HG03139 (cell line): ENCODE measurements around the gene R3HDM4.
A peak's percentile ranks its signal among the peaks of the same experiment; 100 is the strongest.

Source experiments
- ATAC-seq: cut with Tn5 transposase; IDR thresholded peaks from one replicate; pipeline ENCODE4 v1.9.1; 2021; ENCODE audit not compliant: unreplicated experiment

The R3HDM4 gene

DNA sequence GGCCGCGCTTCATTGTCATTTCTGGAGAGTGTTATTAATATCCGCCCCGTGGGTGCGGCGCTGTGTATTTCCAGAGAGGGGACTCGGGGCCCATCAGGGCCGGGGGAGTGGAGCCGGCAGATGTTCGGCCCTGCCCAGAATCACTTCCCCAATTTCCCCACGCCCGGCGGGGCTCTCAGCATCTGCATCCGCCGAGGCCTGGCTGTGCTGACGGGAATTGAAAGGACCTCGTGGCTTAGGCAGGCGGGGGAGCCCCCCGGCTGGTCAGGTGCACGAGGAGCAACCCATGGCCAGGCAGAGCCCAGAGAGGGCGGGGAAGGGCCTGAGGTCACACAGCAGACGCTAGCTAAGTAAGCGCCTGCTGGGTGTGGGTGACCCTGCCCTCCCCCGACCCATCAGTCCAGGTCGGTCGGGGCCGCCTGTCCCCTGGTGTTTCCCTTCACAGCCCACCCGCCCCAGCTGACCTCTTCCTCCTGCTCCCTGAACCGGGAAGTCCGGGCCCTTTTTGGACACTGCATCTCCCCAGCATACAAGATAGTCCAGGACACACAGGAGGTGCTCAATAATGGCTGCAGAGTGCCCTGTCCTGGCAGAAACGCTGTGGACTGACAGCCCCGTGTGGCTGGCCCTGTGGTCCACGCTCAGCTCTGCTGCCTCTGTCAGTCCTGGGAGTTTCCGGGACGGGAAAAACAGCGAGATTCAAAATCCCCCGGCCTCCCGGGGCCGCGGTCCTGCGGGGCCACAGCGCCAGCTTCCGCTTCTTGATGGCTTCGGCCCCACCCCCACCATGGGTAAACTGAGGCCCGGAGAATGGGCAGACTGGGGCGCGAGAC, 34.9 kb upstream of the R3HDM4 start:
- peak; percentile 71 for ATAC-seq

- no peak for ATAC-seq
These were observed 34.2 kb upstream of the R3HDM4 start for GRCh38 chr19:947090-947706.

DNA sequence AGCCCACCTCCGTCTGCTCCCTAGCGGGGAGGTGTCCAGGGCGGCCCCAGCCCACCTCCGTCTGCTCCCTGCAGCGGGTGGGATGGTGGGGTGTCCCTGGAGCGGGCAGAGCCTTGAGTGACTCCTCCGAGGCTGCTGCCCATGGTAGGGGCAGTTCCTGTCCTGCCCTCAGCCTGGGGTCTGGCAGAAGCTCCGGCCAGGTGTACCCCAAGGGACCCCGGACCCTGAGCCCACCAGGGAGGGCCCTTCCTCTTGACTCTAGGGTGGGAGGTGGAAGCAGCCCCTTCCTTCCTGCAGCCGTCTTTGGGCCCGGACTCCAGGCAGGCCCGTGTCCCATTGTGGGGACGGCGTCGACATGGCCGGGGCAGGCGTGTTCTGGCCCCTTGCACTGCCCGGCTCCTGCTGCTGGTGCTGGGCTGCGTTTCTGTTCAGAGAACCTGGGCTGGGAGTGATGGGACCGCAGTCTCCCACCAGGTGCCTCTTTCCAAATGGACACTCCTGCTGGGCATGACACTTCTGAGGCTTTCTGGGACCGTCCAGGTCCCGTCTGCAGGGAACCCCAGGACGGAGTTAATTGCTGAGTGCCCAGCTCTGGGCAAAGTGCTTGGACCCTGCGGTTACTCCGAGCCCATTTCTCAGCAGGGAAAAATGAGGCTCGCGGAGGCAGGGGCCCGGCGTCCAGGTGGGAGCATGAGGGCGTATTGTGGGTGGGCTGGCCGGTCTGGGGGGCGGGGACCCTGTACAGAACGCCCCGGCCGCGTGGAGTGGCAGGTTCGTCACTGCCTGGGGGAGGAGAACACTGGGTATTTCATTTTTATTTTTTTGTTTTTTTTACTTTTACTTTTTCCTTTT, 32.6 kb upstream of the R3HDM4 start:
- no peak for ATAC-seq

GRCh38 chr19:944663-945241, 31.7 kb upstream of the R3HDM4 start:
- ATAC-seq, result no peak

DNA sequence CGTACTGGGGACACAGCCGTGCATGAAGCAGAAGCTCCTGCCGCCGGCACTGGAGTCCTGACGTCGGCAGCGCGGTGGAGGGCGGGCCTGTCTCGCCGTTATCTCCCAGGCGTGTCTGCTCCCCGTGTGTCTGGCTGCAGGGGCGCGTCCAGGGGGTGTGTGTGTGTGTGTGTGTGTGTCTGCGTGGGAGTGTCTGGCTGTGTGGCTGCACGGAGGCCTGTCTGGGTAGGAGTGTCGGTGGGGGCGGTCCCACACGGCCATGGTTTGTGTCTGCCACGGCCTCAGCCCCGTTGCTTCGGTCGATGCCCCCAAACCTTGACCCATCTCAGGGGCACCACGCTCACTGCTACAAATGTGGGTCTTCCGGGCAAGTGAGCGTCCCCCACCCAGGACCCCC, 31.1 kb upstream of the R3HDM4 start:
- no peak for ATAC-seq

DNA sequence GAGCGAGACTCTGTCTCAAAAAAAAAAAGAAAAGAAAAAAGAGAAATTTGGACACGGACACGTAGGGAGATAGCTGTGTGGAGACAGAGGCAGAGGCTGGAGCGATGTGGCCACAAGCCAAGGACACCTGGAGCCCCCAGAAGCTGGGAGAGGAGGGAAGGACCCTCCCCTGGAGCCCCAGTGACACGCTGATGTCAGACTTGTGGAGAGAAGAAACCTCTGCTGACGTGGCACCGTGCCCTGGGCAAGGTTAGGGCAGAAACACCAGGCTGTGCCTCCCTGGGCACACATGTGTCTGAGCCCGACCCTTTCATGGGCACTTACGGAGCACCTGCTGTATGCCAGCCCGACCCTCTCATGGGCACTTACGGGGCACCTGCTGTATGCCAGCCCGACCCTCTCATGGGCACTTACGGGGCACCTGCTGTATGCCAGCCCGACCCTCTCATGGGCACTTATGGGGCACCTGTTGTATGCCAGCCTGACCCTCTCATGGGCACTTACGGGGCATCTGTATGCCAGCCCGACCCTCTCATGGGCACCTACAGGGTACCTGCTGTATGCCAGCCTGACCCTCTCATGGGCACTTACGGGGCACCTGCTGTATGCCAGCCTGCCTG, 30.6 kb upstream of the R3HDM4 start:
- no peak for ATAC-seq

- ATAC-seq, result no peak
These were observed 29.2 kb upstream of the R3HDM4 start for GRCh38 chr19:942133-942645.

DNA sequence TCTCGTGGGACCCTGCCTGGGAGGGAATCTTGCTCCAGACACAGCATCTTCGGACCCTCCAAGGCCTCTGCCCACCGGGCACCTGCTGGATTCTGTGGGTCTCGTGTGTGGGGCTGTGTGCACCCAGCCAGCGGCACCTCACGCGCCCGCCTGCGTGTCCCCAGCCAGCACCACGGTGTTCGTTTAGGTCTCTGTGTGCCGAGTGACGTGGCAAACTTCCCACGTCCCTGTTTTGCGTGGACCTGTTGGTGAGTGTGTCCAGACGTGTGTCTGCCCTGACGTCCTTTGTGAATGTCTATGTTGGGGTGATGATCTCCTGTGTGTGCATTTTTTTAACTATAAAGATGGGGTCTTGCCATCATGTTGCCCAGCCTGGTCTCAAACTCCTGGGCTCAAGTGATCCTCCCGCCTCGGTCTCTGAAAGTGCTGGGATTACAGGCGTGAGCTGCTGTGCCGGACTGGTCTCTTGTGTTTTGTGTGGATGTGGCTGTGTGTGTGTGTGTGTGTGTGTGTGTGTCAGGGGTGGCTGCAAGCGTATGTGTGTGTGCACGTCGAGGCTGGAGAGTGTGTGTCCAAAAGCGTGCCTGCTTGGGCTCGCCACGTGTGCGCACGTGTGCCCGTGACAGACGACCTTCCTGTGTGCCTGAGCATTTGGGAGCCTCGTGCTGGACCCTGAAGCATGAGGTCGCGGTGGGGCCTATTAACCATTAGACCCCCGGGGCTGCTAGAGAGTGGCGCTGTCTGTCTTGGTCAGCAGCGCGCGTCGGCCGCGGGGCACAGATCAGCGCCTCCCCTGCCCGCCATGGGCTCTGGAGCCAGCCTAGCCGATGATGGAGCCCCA, 28.5 kb upstream of the R3HDM4 start:
- no peak for ATAC-seq

GRCh38 chr19:940591-941291, 27.7 kb upstream of the R3HDM4 start:
- no peak for ATAC-seq

GRCh38 chr19:939922-940321, 26.9 kb upstream of the R3HDM4 start:
- ATAC-seq, result no peak

DNA sequence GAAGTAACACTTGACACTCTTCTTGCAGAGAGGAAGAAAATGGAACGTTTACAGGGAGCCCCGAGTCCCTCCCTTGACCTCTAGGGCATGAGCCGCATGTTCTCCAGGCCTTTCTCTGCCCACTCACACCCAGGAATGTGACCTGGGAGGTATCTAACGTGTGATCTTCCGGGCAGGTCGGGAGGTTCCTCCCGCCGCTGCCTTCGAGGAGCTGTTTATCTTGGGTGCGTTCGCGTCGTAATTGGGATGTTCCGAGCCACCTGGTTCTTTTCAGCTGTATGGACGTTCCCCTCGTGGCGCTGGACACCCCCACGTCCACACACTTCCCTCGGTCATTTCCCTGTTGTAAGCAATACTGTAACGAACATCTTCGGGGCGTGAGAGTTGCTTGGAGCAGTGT, 26.4 kb upstream of the R3HDM4 start:
- ATAC-seq, result no peak

GRCh38 chr19:938233-938923, 25.4 kb upstream of the R3HDM4 start:
- ATAC-seq, result no peak

DNA sequence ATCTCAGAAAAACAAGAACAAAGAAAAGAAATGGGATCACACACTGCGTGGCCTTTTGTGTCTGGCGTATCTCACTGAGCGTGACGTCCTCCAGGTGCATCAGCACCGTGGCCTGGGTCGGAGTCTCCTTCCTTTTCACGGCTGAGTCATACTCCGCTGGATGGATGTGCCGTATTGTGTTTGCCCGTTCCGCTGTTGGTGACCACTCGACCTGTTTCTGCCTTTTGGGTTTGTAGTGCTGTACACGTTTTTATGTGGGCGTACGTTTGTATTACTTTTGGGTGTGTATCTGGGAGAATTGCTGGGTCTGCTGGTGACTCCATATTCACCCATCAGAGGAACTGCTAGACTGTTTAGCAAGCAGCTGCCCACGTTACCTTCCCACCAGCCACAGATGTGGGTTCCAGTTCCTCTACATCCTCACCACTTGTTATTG, 24.3 kb upstream of the R3HDM4 start:
- ATAC-seq, result no peak

DNA sequence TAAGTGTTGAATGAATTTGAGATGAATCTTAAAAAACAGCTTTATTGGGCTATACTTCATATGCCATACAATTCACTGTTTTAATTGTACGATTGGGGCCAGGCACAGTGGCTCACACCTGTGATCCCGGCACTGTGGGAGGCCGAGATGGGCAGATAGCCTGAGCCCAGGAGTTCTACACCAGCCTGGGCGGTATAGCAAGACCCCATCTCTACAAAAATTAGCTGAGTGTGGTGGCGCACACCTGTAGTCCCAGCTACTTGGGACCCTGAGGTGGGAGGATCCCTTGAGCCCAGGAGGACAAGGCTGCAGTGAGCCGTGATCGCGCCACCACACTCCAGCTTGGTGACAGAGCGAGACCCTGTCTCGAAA, 23.1 kb upstream of the R3HDM4 start:
- no peak for ATAC-seq

GRCh38 chr19:934865-935479, 22.0 kb upstream of the R3HDM4 start:
- ATAC-seq, result no peak

DNA sequence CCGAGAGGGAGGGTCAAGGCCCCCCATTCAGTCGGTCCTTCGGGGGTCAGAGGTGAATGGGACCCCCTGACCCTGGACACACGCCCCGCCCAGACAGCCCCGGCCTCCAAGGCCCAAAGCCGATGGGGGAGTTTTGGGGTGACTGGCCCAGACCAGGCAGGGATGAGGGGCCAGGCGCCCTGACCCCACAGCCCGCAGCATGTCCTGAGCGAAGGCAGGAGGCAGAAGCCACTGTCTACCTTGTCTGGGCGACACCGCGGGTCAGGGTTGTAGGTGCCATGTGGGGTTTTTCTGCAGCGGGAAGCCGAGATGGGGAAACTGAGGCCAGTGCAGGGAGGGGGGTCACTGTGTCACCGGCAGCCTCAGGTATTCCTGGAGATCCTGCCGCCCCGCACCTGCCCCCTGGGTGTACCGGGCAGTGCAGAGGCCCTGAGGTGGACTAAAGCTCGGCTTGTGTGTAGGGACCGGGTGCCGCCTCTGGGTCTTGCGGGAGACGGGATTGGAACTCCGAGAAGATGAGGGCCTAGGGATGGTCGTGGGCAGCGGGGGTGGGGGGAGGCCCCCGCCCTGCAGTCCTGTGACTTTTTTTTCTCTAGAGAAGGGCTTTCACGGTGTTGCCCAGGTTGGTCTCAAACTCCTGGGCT, 21.3 kb upstream of the R3HDM4 start:
- ATAC-seq, result no peak

GRCh38 chr19:933553-933882, 20.5 kb upstream of the R3HDM4 start:
- ATAC-seq, result no peak
